Osteoblast (primary cell): Measurements from ENCODE around the gene MYDGF. TPM values are rescaled to one million over a fixed set of nuclear protein-coding genes. Genes with fewer than 3 reads are reported as not detected.

Experiments used
- DNase-seq: peaks from one replicate; pipeline ENCODE4 v3.0.0; 2011; ENCODE audit warnings: low spot score, mixed read lengths; ENCODE audit not compliant: insufficient read length; ENCODE audit errors: missing footprints
- H2AFZ ChIP-seq: 2 replicates; pipeline ENCODE4 v1.6.0; 2011; ENCODE audit warnings: mild to moderate bottlenecking, low read length
- H3K27ac ChIP-seq: 2 replicates; pipeline ENCODE4 v1.5.1; 2011; ENCODE audit warnings: mild to moderate bottlenecking, low read depth, low read length, moderate library complexity
- H3K27me3 ChIP-seq: 2 replicates; pipeline ENCODE4 v1.6.0; 2012; ENCODE audit warnings: mild to moderate bottlenecking, control low read depth, inconsistent platforms, low read length, moderate library complexity; ENCODE audit not compliant: insufficient read depth
- H3K36me3 ChIP-seq: 2 replicates; pipeline ENCODE4 v1.5.1; 2011; ENCODE audit warnings: mild to moderate bottlenecking, low read length, control low read depth, moderate library complexity; ENCODE audit not compliant: insufficient read depth
- H3K4me1 ChIP-seq: 2 replicates; pipeline ENCODE4 v1.5.1; 2011; ENCODE audit warnings: mild to moderate bottlenecking, low read length, control low read depth, moderate library complexity; ENCODE audit not compliant: insufficient read depth
- H3K4me2 ChIP-seq: 2 replicates; pipeline ENCODE4 v1.6.0; 2011; ENCODE audit warnings: mild to moderate bottlenecking, low read length; ENCODE audit not compliant: insufficient read depth
- H3K4me3 ChIP-seq: fragments of 200-600 bp; sonication (generic); 3 replicates; pipeline ENCODE4 v1.5.1; 2012; ENCODE audit warnings: mild to moderate bottlenecking, low read length, inconsistent platforms; ENCODE audit not compliant: insufficient read depth
- H3K79me2 ChIP-seq: 2 replicates; pipeline ENCODE4 v1.6.0; 2012; ENCODE audit warnings: mild to moderate bottlenecking, low read length, control low read depth, inconsistent platforms; ENCODE audit not compliant: insufficient read depth
- H3K9me3 ChIP-seq: 2 replicates; pipeline ENCODE4 v1.5.1; 2011; ENCODE audit warnings: low read depth, low read length, control low read depth
- H4K20me1 ChIP-seq: 2 replicates; pipeline ENCODE4 v1.6.0; 2012; ENCODE audit warnings: mild to moderate bottlenecking, low read length, control low read depth; ENCODE audit not compliant: insufficient read depth
- total RNA-seq: library from RNA; depleted of rRNA; stranded (reverse); fragments of >200 nt; gene quantifications from 2 replicates; pipeline ENCODE4 v1.2.3, GENCODE V29; 2012
- TF ChIP-seq, protein P1 (sequence below): IDR thresholded peaks from 2 replicates; pipeline ENCODE4 v1.5.1; 2011; ENCODE audit warnings: mild to moderate bottlenecking, low read depth, low read length, moderate library complexity; ENCODE audit errors: extremely low read depth

MYDGF gene
- total RNA-seq, 1 donor, result 152 TPM

GRCh38 chr19:4701557-4701956 is 31.4 kb upstream of the MYDGF start:
- Histone ChIP-seq H3K4me2 (no peak overlapping the region), H3K4me3 (no peak overlapping the region), H3K27me3 (no peaks in the 10 kb centered on the region), H3K36me3 (peaks cover 65% of the 10 kb centered on the region), H2AFZ (no peak overlapping the region), H4K20me1 (no peaks in the 10 kb centered on the region), H3K27ac (no peak overlapping the region), H3K9me3 (no peaks in the 10 kb centered on the region), H3K4me1 (peaks cover 7% of the 10 kb centered on the region), H3K79me2 (no peaks in the 10 kb centered on the region)
- TF ChIP-seq, protein P1, sequence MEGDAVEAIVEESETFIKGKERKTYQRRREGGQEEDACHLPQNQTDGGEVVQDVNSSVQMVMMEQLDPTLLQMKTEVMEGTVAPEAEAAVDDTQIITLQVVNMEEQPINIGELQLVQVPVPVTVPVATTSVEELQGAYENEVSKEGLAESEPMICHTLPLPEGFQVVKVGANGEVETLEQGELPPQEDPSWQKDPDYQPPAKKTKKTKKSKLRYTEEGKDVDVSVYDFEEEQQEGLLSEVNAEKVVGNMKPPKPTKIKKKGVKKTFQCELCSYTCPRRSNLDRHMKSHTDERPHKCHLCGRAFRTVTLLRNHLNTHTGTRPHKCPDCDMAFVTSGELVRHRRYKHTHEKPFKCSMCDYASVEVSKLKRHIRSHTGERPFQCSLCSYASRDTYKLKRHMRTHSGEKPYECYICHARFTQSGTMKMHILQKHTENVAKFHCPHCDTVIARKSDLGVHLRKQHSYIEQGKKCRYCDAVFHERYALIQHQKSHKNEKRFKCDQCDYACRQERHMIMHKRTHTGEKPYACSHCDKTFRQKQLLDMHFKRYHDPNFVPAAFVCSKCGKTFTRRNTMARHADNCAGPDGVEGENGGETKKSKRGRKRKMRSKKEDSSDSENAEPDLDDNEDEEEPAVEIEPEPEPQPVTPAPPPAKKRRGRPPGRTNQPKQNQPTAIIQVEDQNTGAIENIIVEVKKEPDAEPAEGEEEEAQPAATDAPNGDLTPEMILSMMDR, result no peak
- DNase-seq, result no peak

- no peak overlapping the region for H3K4me2 ChIP-seq
- no peak overlapping the region for H3K27ac ChIP-seq
- peaks cover 69% of the 10 kb centered on the region for H3K36me3 ChIP-seq
- no peak overlapping the region for H3K4me3 ChIP-seq
- H4K20me1 ChIP-seq, result no peaks in the 10 kb centered on the region
- no peaks in the 10 kb centered on the region for H3K27me3 ChIP-seq
- H2AFZ ChIP-seq, result no peak overlapping the region
- no peaks in the 10 kb centered on the region for H3K9me3 ChIP-seq
- no peaks in the 10 kb centered on the region for H3K79me2 ChIP-seq
- no peak for DNase-seq
- TF ChIP-seq, protein P1, result no peak
- H3K4me1 ChIP-seq, result peaks cover 9% of the 10 kb centered on the region
Observed at GRCh38 chr19:4700693-4700970, 30.5 kb upstream of the MYDGF start.

DNA sequence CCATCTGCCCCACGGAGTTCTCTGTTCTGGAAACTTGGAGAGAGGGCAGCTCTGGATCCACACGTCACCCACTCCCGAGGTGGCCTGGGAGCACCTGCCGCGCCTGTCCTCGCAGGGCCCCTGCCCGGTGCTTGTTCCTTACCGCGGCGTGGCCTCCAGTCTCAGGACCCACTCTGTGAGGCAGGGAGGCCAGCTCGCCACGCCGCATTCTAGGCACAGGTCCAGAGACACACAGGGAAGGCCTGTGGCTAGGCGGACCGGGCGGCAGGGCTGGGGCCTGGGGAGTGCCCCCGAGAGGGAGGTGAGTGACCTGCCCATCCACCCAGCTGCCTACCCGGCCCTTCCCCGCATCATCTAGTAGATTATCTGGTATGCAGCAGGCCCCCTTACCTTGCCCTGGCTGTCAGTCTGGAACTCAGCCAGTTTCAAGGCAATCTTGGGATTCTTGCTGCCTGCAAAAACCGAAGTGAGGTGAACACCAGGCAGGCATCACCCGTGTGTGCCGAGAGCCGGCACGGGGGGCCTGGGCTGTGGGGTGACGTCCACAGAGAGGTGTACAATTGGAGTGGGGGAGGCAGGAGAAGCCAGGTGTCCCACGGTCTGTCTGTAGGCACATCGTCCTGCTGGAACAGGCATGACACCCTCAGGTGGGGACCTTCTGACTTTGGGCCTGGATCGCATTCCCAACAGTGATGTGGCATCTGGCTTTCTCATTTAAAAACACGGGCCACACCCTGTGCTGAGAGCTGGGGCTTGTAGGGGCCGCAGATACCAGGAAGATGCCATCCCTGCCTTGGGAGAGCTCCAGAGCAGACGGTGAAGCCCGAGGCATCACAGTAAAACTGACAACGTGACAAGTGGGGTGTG is 29.9 kb upstream of the MYDGF start:
- H3K36me3 ChIP-seq, result peaks cover 69% of the 10 kb centered on the region
- TF ChIP-seq, protein P1, result no peak

DNA sequence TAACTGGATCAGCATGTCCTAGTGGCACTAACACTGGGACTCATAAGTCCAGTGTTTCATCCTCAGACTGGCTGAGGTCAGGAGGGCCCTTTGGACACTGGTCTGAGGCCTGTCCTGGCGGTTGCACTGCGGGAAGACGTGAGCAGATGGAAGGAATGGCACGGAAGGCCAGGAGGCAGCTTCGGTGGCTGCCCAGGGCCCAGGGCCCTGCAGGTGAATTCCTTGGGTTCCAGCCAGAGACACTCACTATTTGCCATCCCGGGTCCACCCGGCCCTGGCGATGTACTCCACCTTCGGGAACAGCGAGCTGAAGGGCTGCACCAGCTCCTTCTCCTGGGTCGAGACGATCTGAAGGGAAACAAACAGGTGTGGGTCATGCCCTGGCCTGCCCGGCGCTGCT is 27.2 kb upstream of the MYDGF start:
- Histone ChIP-seq H3K9me3 (no peaks in the 10 kb centered on the region), H4K20me1 (no peaks in the 10 kb centered on the region), H3K27me3 (no peaks in the 10 kb centered on the region), H3K79me2 (peaks cover 10% of the 10 kb centered on the region), H3K27ac (peak overlapping the region; percentile 13), H3K4me3 (no peak overlapping the region), H3K4me2 (no peak overlapping the region), H2AFZ (no peak overlapping the region), H3K4me1 (peaks cover 25% of the 10 kb centered on the region), H3K36me3 (peaks cover 75% of the 10 kb centered on the region)
- TF ChIP-seq, protein P1, result no peak
- no peak for DNase-seq

More for the DNA sequence above, 29.9 kb upstream of the MYDGF start:
- Histone ChIP-seq H3K27ac (no peak overlapping the region), H4K20me1 (no peaks in the 10 kb centered on the region), H2AFZ (no peak overlapping the region), H3K4me1 (peaks cover 10% of the 10 kb centered on the region), H3K79me2 (no peaks in the 10 kb centered on the region), H3K9me3 (no peaks in the 10 kb centered on the region), H3K27me3 (no peaks in the 10 kb centered on the region), H3K4me2 (no peak overlapping the region), H3K4me3 (no peak overlapping the region)
- no peak for DNase-seq
